SIG-M5 treated with dmso at 0.1 percent for 504 hours (cell line): ENCODE results near the gene ITGB5.
A peak's percentile ranks its signal among the peaks of the same experiment; 100 is the strongest.
"Not testable (repeated sequence)": the region's sequence is repeated elsewhere in the genome, so short reads cannot be mapped to it uniquely, and the experiment has no call there.

ENCODE experiments used
- DNase-seq: peaks from one replicate; lab custom pipeline; 2025; ENCODE audit not compliant: unreplicated experiment; lab: John Stamatoyannopoulos, UW

ITGB5 gene

GRCh38 chr3:124789103-124789502 lies 98.1 kb downstream of the ITGB5 start:
- DNase-seq = not testable (repeated sequence)

GRCh38 chr3:124788254-124788745 lies 98.9 kb downstream of the ITGB5 start:
- DNase-seq = no peak

- DNase-seq = no peak
Observed at GRCh38 chr3:124787476-124788195, 99.5 kb downstream of the ITGB5 start.

- peak; percentile 27 for DNase-seq
Observed at GRCh38 chr3:124786511-124787241, 100.5 kb downstream of the ITGB5 start.

- no peak for DNase-seq
Observed at GRCh38 chr3:124785973-124786372, 101.2 kb downstream of the ITGB5 start.

GRCh38 chr3:124784686-124785382 lies 102.3 kb downstream of the ITGB5 start:
- DNase-seq = no peak

GRCh38 chr3:124783696-124784095 lies 103.5 kb downstream of the ITGB5 start:
- DNase-seq = no peak

GRCh38 chr3:124782377-124782712 lies 104.8 kb downstream of the ITGB5 start:
- not testable (repeated sequence) for DNase-seq

GRCh38 chr3:124781476-124782376 lies 105.4 kb downstream of the ITGB5 start:
- DNase-seq = no peak

- DNase-seq = no peak
Observed at GRCh38 chr3:124780761-124781475, 106.2 kb downstream of the ITGB5 start.

- DNase-seq = no peak
Observed at GRCh38 chr3:124780356-124780755, 106.8 kb downstream of the ITGB5 start.

- no peak for DNase-seq
Observed at GRCh38 chr3:124779751-124780191, 107.4 kb downstream of the ITGB5 start.

- no peak for DNase-seq
Observed at GRCh38 chr3:124779116-124779515, 108.0 kb downstream of the ITGB5 start.

GRCh38 chr3:124777762-124778470 lies 109.2 kb downstream of the ITGB5 start:
- DNase-seq = no peak

GRCh38 chr3:124776856-124777255 lies 110.3 kb downstream of the ITGB5 start:
- DNase-seq = no peak

GRCh38 chr3:124775877-124776276 lies 111.3 kb downstream of the ITGB5 start:
- DNase-seq = no peak

GRCh38 chr3:124774841-124775402 lies 112.2 kb downstream of the ITGB5 start:
- DNase-seq = no peak

- DNase-seq = no peak
Observed at GRCh38 chr3:124774327-124774718, 112.8 kb downstream of the ITGB5 start.
